A549 (cell line): ENCODE data around the gene TMEM53. TPM values are rescaled to one million over a fixed set of nuclear protein-coding genes. Genes with fewer than 3 reads are reported as not detected.
A peak's percentile ranks its signal among the peaks of the same experiment; 100 is the strongest.

ENCODE experiments used
- ATAC-seq, 2 experiments: fragments of 200-7000 bp in 1 of 2; fragments of >200 bp in 1 of 2; cut with Nextera tagmentation in 1 of 2; cut with Tn5 transposase in 1 of 2; 3 replicates each; pipeline versions ENCODE4 v1.8.0 to v1.9.1; 2018 to 2020; ENCODE audit warnings: mild to moderate bottlenecking in 1 of 2, moderate library complexity in 1 of 2
- CTCF ChIA-PET: fragments of 300-600 bp; sonication (Branson Sonifier 250); formaldehyde crosslinking; extraction: SDS; loops from one replicate; lab custom pipeline; 2021; ENCODE audit warnings: antibody characterized with exemption, inconsistent platforms; lab: Yijun Ruan, JAX
- POLR2A ChIA-PET: fragments of 350-600 bp; formaldehyde crosslinking; extraction: SDS; loops from one replicate; lab custom pipeline; 2021; ENCODE audit warnings: antibody characterized with exemption, inconsistent platforms; lab: Yijun Ruan, JAX
- DNase-seq, 2 experiments: peaks; one replicate each; pipeline versions ENCODE4 v3.0.0 to v3.0.0-alpha.2; 2011 to 2016; ENCODE audit warnings: low read depth in 1 of 2, low spot score in 1 of 2
- FAIRE-seq: peaks from 2 replicates; lab custom pipeline; 2011; peaks lifted over from hg19 to GRCh38; lab: Jason Lieb, UNC
- H3K27ac ChIP-seq, 2 experiments: fragments of >200 bp; sonication (Bioruptor Twin); formaldehyde crosslinking; 3 replicates each; pipeline ENCODE4 v1.5.1; 2016 to 2017
- H3K4me1 ChIP-seq: fragments of >200 bp; sonication (Bioruptor Twin); formaldehyde crosslinking; 3 replicates; pipeline ENCODE4 v1.6.1; 2016
- H3K4me2 ChIP-seq: fragments of >200 bp; sonication (Bioruptor Twin); formaldehyde crosslinking; 3 replicates; pipeline ENCODE4 v1.6.1; 2016
- H3K4me3 ChIP-seq: fragments of >200 bp; sonication (Bioruptor Twin); formaldehyde crosslinking; 3 replicates; pipeline ENCODE4 v1.5.1; 2016
- H3K9me3 ChIP-seq: fragments of >200 bp; sonication (Bioruptor Twin); formaldehyde crosslinking; 3 replicates; pipeline ENCODE4 v1.6.1; 2016
- CBX8 ChIP-seq: fragments of 200-600 bp; sonication (generic); IDR thresholded peaks from 2 replicates; pipeline ENCODE4 v1.6.1; 2016
- CHD4 ChIP-seq: fragments of 200-600 bp; sonication (generic); IDR thresholded peaks from 2 replicates; pipeline ENCODE4 v1.6.1; 2016; ENCODE audit warnings: antibody characterized with exemption, mild to moderate bottlenecking, borderline replicate concordance
- EHF ChIP-seq: fragments of 250-450 bp; sonication (Bioruptor Pico); IDR thresholded peaks from 2 replicates; pipeline ENCODE4 v1.5.0; 2020; ENCODE audit warnings: mild to moderate bottlenecking
- EHMT2 ChIP-seq: fragments of 200-600 bp; sonication (generic); IDR thresholded peaks from 2 replicates; pipeline ENCODE4 v1.6.1; 2016; ENCODE audit warnings: antibody characterized with exemption, low read depth, mild to moderate bottlenecking, moderate library complexity
- ESRRA ChIP-seq: fragments of 150-350 bp; IDR thresholded peaks from 2 replicates; pipeline ENCODE4 v1.6.1; 2014; ENCODE audit warnings: mild to moderate bottlenecking, low read length, borderline replicate concordance
- FOSL2 ChIP-seq, 2 experiments: fragments of 450-650 bp in 1 of 2; fragments of >200 bp in 1 of 2; sonication (Bioruptor Twin) in 1 of 2; formaldehyde crosslinking; IDR thresholded peaks; 2 replicates each; pipeline versions ENCODE4 v1.5.0 to v1.6.1; 2016 to 2020; ENCODE audit warnings: mild to moderate bottlenecking in 1 of 2, moderate library complexity in 1 of 2
- GATA3 ChIP-seq: IDR thresholded peaks from 2 replicates; pipeline ENCODE4 v1.6.1; 2012; ENCODE audit warnings: borderline replicate concordance
- HEYL ChIP-seq: fragments of 250-450 bp; sonication (Bioruptor Pico); IDR thresholded peaks from 2 replicates; pipeline ENCODE4 v1.8.0; 2021; ENCODE audit warnings: mild to moderate bottlenecking, moderate library complexity
- HOXA7 ChIP-seq: fragments of 250-450 bp; sonication (Bioruptor Pico); IDR thresholded peaks from 2 replicates; pipeline ENCODE4 v1.5.0; 2020; ENCODE audit warnings: mild to moderate bottlenecking, moderate library complexity
- HOXB5 ChIP-seq: fragments of 250-450 bp; sonication (Bioruptor Pico); IDR thresholded peaks from 2 replicates; pipeline ENCODE4 v1.5.0; 2020; ENCODE audit warnings: mild to moderate bottlenecking, moderate library complexity
- JUN ChIP-seq, 2 experiments: fragments of >200 bp; sonication (Bioruptor Twin); formaldehyde crosslinking; IDR thresholded peaks; 2 replicates in 1 of 2; 3 replicates in 1 of 2; pipeline ENCODE4 v1.6.1; 2016 to 2017
- KDM1A ChIP-seq: fragments of 200-600 bp; sonication (generic); IDR thresholded peaks from 2 replicates; pipeline ENCODE4 v1.6.1; 2016; ENCODE audit warnings: low read depth, mild to moderate bottlenecking
- MAZ ChIP-seq: fragments of 150-350 bp; IDR thresholded peaks from 2 replicates; pipeline ENCODE4 v1.6.1; 2014; ENCODE audit warnings: antibody characterized with exemption, low read depth, low read length, borderline replicate concordance
- MYC ChIP-seq: IDR thresholded peaks from 2 replicates; pipeline ENCODE4 v1.6.1; 2012; ENCODE audit warnings: mild to moderate bottlenecking, inconsistent platforms, low read length, improper control_type of control experiment, borderline replicate concordance
- NFE2L2 ChIP-seq: fragments of 150-350 bp; conservative IDR thresholded peaks from 2 replicates; pipeline ENCODE4 v1.6.1; 2014; ENCODE audit warnings: low read length
- NR3C1 ChIP-seq: fragments of >200 bp; sonication (Bioruptor Twin); formaldehyde crosslinking; IDR thresholded peaks from 3 replicates; pipeline ENCODE4 v1.6.1; 2017
- PHF8 ChIP-seq: fragments of 200-600 bp; sonication (generic); IDR thresholded peaks from 2 replicates; pipeline ENCODE4 v1.6.1; 2016; ENCODE audit warnings: low read depth, mild to moderate bottlenecking, antibody characterized with exemption, moderate library complexity, borderline replicate concordance
- POLR2A ChIP-seq: IDR thresholded peaks from 2 replicates; pipeline ENCODE4 v1.6.1; 2012; ENCODE audit warnings: mild to moderate bottlenecking, low read length
- RCOR1 ChIP-seq: fragments of 150-350 bp; IDR thresholded peaks from 2 replicates; pipeline ENCODE4 v1.6.1; 2014; ENCODE audit warnings: antibody characterized with exemption, low read length, low read depth
- RFX5 ChIP-seq: fragments of 450-650 bp; IDR thresholded peaks from 2 replicates; pipeline ENCODE4 v1.7.1; 2014; ENCODE audit warnings: antibody characterized with exemption, mild to moderate bottlenecking, moderate library complexity
- TFCP2L1 ChIP-seq: fragments of 250-450 bp; sonication (Bioruptor Pico); IDR thresholded peaks from 2 replicates; pipeline ENCODE4 v1.5.0; 2021; ENCODE audit warnings: mild to moderate bottlenecking
- ZFP36 ChIP-seq: fragments of 450-650 bp; IDR thresholded peaks from 2 replicates; pipeline ENCODE4 v1.6.1; 2014; ENCODE audit warnings: borderline replicate concordance; ENCODE audit not compliant: partially characterized antibody
- ZNF302 ChIP-seq: fragments of 250-450 bp; sonication (Bioruptor Pico); IDR thresholded peaks from 2 replicates; pipeline ENCODE4 v1.9.0; 2021; ENCODE audit warnings: inconsistent platforms, mild to moderate bottlenecking, moderate library complexity
- WGBS: methylation state at CpG from one replicate; pipeline ENCODE4 v1.1.6; 2017; ENCODE audit errors: missing lambda C conversion rate; 5-methylcytosine and 5-hydroxymethylcytosine counted together
- polyA plus RNA-seq, 4 experiments: library from polyadenylated mRNA; depleted of rRNA in 3 of 4; stranded (reverse); fragments of >200 nt; fragmentation: RNase III in 1 of 4; extraction: RNeasy Plus Mini Kit Qiagen cat#74134 plus additional on column Dnase treatment in 1 of 4; gene quantifications; 2 replicates in 3 of 4; 3 replicates in 1 of 4; pipeline ENCODE4 v1.2.3, GENCODE V29; 2011 to 2017
- TF ChIP-seq, protein P1 (sequence below): fragments of 250-450 bp; sonication (Bioruptor Pico); IDR thresholded peaks from 2 replicates; pipeline ENCODE4 v1.5.0; 2021; ENCODE audit warnings: mild to moderate bottlenecking, moderate library complexity, borderline replicate concordance
- TF ChIP-seq, protein P2 (sequence below): IDR thresholded peaks from 2 replicates; pipeline ENCODE4 v1.6.1; 2012
- TF ChIP-seq, protein P3 (sequence below): fragments of 200-600 bp; sonication (generic); IDR thresholded peaks from 2 replicates; pipeline ENCODE4 v1.6.1; 2016; ENCODE audit warnings: antibody characterized with exemption, mild to moderate bottlenecking, moderate library complexity
- TF ChIP-seq, protein P4 (sequence below): IDR thresholded peaks from 2 replicates; pipeline ENCODE4 v1.6.1; 2012

The TMEM53 gene
- polyA plus RNA-seq, 2 of the 4 experiments (the other 2 are of a cell fraction) = 6.2 to 8.0 TPM

DNA sequence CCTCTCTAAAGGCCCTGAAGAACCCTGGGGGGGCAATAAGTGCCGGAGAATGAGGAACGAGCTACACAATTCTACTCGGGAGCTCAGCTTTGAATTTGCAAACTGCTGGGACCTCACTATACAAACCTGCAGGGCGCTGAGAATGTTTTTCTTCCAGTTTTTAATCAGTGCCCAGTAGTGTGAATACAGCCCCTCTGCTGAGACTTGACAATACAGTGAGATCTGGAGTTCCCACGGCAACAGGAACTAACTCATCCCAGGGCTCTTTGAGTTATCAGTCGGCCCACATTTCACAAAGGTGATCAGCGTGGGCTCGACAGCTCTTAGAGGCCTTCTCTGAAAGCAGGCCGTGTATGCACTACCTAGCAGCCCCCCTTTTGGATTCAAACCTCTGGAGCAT is 41.7 kb downstream of the TMEM53 start:
- ChIA-PET CTCF (interaction anchor here (0.6 to 14.6 kb wide), 8 partner anchors 10 to 415 kb away, joined by 3 to 119 read pairs (median 6); partner anchors contain the start of genes ARMH1 and TMEM53), POLR2A (interaction anchor here (0.6 to 3.8 kb wide), 7 partner anchors 10 to 547 kb away, joined by 3 to 19 read pairs (median 5); partner anchors contain the start of genes ARMH1, DMAP1, RNF220 and TMEM53)
- no peak for TF ChIP-seq RFX5
- no peak for TF ChIP-seq NFE2L2
- TF ChIP-seq CBX8 = no peak
- TF ChIP-seq, protein P1, sequence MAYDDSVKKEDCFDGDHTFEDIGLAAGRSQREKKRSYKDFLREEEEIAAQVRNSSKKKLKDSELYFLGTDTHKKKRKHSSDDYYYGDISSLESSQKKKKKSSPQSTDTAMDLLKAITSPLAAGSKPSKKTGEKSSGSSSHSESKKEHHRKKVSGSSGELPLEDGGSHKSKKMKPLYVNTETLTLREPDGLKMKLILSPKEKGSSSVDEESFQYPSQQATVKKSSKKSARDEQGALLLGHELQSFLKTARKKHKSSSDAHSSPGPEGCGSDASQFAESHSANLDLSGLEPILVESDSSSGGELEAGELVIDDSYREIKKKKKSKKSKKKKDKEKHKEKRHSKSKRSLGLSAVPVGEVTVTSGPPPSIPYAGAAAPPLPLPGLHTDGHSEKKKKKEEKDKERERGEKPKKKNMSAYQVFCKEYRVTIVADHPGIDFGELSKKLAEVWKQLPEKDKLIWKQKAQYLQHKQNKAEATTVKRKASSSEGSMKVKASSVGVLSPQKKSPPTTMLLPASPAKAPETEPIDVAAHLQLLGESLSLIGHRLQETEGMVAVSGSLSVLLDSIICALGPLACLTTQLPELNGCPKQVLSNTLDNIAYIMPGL (CRISPR knock-in tag) = no peak
- TF ChIP-seq ZFP36 = no peak
- TF ChIP-seq, protein P2, sequence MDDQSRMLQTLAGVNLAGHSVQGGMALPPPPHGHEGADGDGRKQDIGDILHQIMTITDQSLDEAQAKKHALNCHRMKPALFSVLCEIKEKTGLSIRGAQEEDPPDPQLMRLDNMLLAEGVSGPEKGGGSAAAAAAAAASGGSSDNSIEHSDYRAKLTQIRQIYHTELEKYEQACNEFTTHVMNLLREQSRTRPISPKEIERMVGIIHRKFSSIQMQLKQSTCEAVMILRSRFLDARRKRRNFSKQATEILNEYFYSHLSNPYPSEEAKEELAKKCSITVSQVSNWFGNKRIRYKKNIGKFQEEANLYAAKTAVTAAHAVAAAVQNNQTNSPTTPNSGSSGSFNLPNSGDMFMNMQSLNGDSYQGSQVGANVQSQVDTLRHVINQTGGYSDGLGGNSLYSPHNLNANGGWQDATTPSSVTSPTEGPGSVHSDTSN = no peak
- no peak for TF ChIP-seq MYC
- Histone ChIP-seq H3K9me3 (no peaks in the 10 kb centered on the region), H3K4me3 (peak overlapping the region; percentile 77), H3K27ac (peak overlapping the region; percentile 97), H3K4me1 (peaks cover 18% of the 10 kb centered on the region; the same call in 1 of the 3 replicates), H3K4me2 (peak overlapping the region; percentile 79)
- ATAC-seq = no peak; a peak in 2 of 6 replicates
- FAIRE-seq = no peak
- DNase-seq = no peak
- WGBS = 54% methylated on average over 9 of the region's 9 CpGs

DNA sequence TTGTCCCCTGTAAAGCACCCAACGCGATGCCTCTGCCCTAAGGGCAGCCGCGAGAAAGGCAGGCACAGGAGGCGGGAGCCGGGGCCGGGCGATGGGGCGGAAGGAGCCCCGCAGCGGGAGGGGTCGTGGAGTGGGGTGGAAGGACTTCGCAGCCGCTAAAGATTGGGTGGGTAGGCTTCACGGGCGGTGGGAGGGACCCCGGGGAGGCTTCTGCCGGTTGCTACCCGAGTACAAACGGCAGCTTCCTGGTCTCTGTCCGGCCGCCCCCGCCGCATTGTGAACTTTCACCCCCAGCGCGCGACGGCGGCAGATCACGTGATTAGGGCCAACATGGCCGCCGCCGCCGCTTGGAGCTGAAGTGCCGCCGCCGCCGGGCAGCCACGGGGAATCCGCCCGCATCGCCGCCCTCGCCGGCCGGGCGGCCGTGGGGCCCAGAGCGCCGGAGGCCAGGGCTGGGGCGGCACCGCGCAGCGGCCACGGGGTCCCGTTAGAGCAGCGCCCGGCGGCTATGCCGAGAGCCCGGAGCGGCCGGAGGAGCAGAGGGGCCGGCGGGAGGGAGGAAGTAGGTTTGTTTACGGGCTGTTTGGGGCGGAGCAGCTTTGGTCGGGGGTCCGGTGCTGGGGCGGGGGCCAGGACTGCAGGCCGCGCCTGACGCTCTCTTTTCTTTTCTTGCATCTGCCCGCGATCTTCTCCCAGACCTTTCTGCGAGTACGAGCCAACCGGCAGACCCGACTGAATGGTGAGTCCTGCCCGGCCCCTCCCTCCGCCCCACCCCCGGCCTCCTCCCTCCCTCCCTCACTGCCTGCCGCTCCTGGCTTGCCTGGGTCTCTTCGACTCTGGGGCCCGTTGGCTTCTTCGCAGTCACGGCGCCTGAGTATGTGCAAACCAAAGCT is 42.4 kb downstream of the TMEM53 start:
- ATAC-seq = peak; percentile 84 to 86
- Histone ChIP-seq H3K9me3 (no peaks in the 10 kb centered on the region), H3K4me1 (peaks cover 18% of the 10 kb centered on the region; the same call in 1 of the 3 replicates), H3K4me3 (peak overlapping the region; percentile 77), H3K4me2 (peak overlapping the region; percentile 79), H3K27ac (peak overlapping the region; percentile 97)
- ChIA-PET CTCF (interaction anchor here (1.0 to 14.6 kb wide), 6 partner anchors 10 to 60 kb away, joined by 4 to 119 read pairs (median 6); no protein-coding TSS in a partner anchor), POLR2A (interaction anchor here (0.6 to 3.8 kb wide), 14 partner anchors 9 to 546 kb away, joined by 3 to 19 read pairs (median 4); partner anchors contain the start of genes ARMH1, DMAP1, RNF220 and TMEM53)
- FAIRE-seq = no peak
- peak; percentile 74 to 83 for DNase-seq
- 0% methylated on average over 13 of the region's 88 CpGs for WGBS
- TF ChIP-seq MAZ (no peak), EHF (CRISPR knock-in tag) (no peak), NR3C1 (no peak), RFX5 (0 out of 2 replicates have a peak, but pooled peaks have one; percentile 15), HOXB5 (CRISPR knock-in tag) (peak; percentile 13; the same call in 1 of the 2 replicates), GATA3 (no peak), HOXA7 (CRISPR knock-in tag) (no peak), KDM1A (no peak), PHF8 (peak; percentile 60; the same call in 1 of the 2 replicates), JUN (IDR thresholded peaks at IDR 0.05) (peak; percentile 84 to 94), ESRRA (no peak), CHD4 (no peak), ZFP36 (no peak), RCOR1 (no peak), EHMT2 (no peak), POLR2A (peak; percentile 30), FOSL2 (IDR thresholded peaks at IDR 0.05) (no peak), FOSL2 (CRISPR knock-in tag; IDR thresholded peaks at IDR 0.05) (0 out of 2 replicates have a peak, but pooled peaks have one; percentile 21), ZNF302 (no peak), TFCP2L1 (CRISPR knock-in tag) (no peak), HEYL (CRISPR knock-in tag) (no peak)
- TF ChIP-seq, protein P3, sequence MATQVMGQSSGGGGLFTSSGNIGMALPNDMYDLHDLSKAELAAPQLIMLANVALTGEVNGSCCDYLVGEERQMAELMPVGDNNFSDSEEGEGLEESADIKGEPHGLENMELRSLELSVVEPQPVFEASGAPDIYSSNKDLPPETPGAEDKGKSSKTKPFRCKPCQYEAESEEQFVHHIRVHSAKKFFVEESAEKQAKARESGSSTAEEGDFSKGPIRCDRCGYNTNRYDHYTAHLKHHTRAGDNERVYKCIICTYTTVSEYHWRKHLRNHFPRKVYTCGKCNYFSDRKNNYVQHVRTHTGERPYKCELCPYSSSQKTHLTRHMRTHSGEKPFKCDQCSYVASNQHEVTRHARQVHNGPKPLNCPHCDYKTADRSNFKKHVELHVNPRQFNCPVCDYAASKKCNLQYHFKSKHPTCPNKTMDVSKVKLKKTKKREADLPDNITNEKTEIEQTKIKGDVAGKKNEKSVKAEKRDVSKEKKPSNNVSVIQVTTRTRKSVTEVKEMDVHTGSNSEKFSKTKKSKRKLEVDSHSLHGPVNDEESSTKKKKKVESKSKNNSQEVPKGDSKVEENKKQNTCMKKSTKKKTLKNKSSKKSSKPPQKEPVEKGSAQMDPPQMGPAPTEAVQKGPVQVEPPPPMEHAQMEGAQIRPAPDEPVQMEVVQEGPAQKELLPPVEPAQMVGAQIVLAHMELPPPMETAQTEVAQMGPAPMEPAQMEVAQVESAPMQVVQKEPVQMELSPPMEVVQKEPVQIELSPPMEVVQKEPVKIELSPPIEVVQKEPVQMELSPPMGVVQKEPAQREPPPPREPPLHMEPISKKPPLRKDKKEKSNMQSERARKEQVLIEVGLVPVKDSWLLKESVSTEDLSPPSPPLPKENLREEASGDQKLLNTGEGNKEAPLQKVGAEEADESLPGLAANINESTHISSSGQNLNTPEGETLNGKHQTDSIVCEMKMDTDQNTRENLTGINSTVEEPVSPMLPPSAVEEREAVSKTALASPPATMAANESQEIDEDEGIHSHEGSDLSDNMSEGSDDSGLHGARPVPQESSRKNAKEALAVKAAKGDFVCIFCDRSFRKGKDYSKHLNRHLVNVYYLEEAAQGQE = no peak
- TF ChIP-seq, protein P4, sequence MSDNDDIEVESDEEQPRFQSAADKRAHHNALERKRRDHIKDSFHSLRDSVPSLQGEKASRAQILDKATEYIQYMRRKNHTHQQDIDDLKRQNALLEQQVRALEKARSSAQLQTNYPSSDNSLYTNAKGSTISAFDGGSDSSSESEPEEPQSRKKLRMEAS = peak; percentile 78
- TF ChIP-seq, protein P2 = no peak
